Suprapubic skin (tissue), 4 donors: Measurements from ENCODE around the gene EXD3. TPM values are rescaled to one million over a fixed set of nuclear protein-coding genes. Genes with fewer than 3 reads are reported as not detected.

ENCODE experiments used
- DNase-seq, 2 donors: peaks; one replicate each; pipeline ENCODE4 v3.0.0-alpha.2; 2019; ENCODE audit warnings: low spot score in 2 of 2
- H3K27ac ChIP-seq: fragments of 200-600 bp; sonication (generic); one replicate; pipeline ENCODE4 v1.5.1; 2019
- H3K27me3 ChIP-seq: fragments of 200-600 bp; sonication (generic); one replicate; pipeline ENCODE4 v1.5.1; 2019
- H3K36me3 ChIP-seq: fragments of 200-600 bp; sonication (generic); one replicate; pipeline ENCODE4 v1.5.1; 2019
- H3K4me1 ChIP-seq: fragments of 200-600 bp; sonication (generic); one replicate; pipeline ENCODE4 v1.5.1; 2019
- H3K4me3 ChIP-seq: fragments of 200-600 bp; sonication (generic); one replicate; pipeline ENCODE4 v1.5.1; 2019; ENCODE audit warnings: mild to moderate bottlenecking
- H3K9me3 ChIP-seq: fragments of 200-600 bp; sonication (generic); one replicate; pipeline ENCODE4 v1.5.1; 2019
- EP300 ChIP-seq: sonication (generic); formaldehyde crosslinking; IDR thresholded peaks from one replicate; pipeline ENCODE4 v1.6.1; 2017; ENCODE audit warnings: antibody characterized with exemption
- POLR2A ChIP-seq, 2 donors: fragments of 450-650 bp; IDR thresholded peaks; one replicate each; pipeline ENCODE4 v1.6.1; 2017; ENCODE audit warnings: antibody characterized with exemption in 2 of 2, mild to moderate bottlenecking in 2 of 2, moderate library complexity in 2 of 2
- POLR2AphosphoS5 ChIP-seq, 3 donors: sonication (generic); formaldehyde crosslinking; IDR thresholded peaks; one replicate each; pipeline ENCODE4 v1.6.1; 2017; ENCODE audit warnings: antibody characterized with exemption in 3 of 3
- WGBS: methylation state at CpG from one replicate; pipeline ENCODE4 v1.1.5; 2018; 5-methylcytosine and 5-hydroxymethylcytosine counted together
- total RNA-seq, 4 donors: library from RNA; depleted of rRNA; stranded (reverse); fragments of >200 nt; gene quantifications; one replicate each; pipeline ENCODE4 v1.1.0, GENCODE V29; 2016
- TF ChIP-seq, protein P1 (sequence below), 2 donors: fragments of 200-600 bp in 1 of 2; fragments of 450-650 bp in 1 of 2; sonication (generic) in 1 of 2; IDR thresholded peaks; one replicate each; pipeline ENCODE4 v1.5.1; 2016 to 2019; ENCODE audit warnings: antibody characterized with exemption in 2 of 2, mild to moderate bottlenecking in 1 of 2, moderate library complexity in 1 of 2

Gene EXD3
- total RNA-seq, 4 donors from 2014 or later: 7.3 to 54.0 (median 16.4) TPM

- DNase-seq: peak in 1 of 2 donors; percentile 60
- H3K27ac ChIP-seq: no peak overlapping the region
- no peaks in the 10 kb centered on the region for H3K9me3 ChIP-seq
- 93% methylated on average over 3 of the region's 18 CpGs for WGBS
- no peaks in the 10 kb centered on the region for H3K36me3 ChIP-seq
- H3K4me3 ChIP-seq: no peak overlapping the region
- H3K4me1 ChIP-seq: peaks cover 30% of the 10 kb centered on the region
- TF ChIP-seq POLR2A (IDR thresholded peaks at IDR 0.05): no peak
- TF ChIP-seq, protein P1, sequence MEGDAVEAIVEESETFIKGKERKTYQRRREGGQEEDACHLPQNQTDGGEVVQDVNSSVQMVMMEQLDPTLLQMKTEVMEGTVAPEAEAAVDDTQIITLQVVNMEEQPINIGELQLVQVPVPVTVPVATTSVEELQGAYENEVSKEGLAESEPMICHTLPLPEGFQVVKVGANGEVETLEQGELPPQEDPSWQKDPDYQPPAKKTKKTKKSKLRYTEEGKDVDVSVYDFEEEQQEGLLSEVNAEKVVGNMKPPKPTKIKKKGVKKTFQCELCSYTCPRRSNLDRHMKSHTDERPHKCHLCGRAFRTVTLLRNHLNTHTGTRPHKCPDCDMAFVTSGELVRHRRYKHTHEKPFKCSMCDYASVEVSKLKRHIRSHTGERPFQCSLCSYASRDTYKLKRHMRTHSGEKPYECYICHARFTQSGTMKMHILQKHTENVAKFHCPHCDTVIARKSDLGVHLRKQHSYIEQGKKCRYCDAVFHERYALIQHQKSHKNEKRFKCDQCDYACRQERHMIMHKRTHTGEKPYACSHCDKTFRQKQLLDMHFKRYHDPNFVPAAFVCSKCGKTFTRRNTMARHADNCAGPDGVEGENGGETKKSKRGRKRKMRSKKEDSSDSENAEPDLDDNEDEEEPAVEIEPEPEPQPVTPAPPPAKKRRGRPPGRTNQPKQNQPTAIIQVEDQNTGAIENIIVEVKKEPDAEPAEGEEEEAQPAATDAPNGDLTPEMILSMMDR (IDR thresholded peaks at IDR 0.05): no peak
- no peak for TF ChIP-seq POLR2AphosphoS5 (IDR thresholded peaks at IDR 0.05)
- TF ChIP-seq EP300: no peak
- peaks cover 42% of the 10 kb centered on the region for H3K27me3 ChIP-seq
Observed at GRCh38 chr9:137439158-137439714, 16.3 kb upstream of the EXD3 start.

DNA sequence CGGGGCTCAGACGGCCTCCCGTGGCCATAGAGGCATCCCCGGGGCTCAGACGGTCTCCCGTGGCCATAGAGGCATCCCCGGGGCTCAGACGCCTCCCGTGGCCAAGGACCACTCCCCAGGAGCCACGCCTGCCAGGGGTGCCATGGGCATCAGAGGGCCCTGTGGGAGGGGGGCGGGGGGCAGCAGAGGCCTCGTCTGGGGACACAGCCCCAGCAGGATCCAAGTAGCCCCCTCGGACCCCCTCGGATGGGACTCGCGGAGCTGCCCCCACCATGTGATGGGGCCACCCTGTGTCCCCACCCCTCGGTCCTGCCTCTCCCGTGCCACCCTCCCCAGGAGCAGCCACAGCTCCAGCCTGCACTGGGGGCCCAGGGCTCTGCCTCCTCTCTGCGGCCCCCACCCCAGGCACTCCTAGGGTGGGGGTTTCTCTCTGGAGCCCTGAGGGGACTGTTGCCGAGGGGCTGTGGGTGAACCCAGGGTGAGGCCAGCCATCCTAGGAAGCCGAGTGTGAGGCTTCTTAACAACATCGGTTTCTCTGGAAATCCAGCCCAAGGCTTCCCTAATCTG lies 15.7 kb upstream of the EXD3 start:
- peaks cover 42% of the 10 kb centered on the region for H3K27me3 ChIP-seq
- peaks cover 30% of the 10 kb centered on the region for H3K4me1 ChIP-seq
- no peak overlapping the region for H3K4me3 ChIP-seq
- no peaks in the 10 kb centered on the region for H3K36me3 ChIP-seq
- TF ChIP-seq, protein P1 (IDR thresholded peaks at IDR 0.05): no peak
- no peak for TF ChIP-seq POLR2AphosphoS5 (IDR thresholded peaks at IDR 0.05)
- no peak for TF ChIP-seq POLR2A (IDR thresholded peaks at IDR 0.05)
- DNase-seq: peak in 1 of 2 donors; percentile 45
- WGBS: no CpG with 5 or more reads among the region's 22 CpGs
- H3K9me3 ChIP-seq: no peaks in the 10 kb centered on the region
- no peak overlapping the region for H3K27ac ChIP-seq

DNA sequence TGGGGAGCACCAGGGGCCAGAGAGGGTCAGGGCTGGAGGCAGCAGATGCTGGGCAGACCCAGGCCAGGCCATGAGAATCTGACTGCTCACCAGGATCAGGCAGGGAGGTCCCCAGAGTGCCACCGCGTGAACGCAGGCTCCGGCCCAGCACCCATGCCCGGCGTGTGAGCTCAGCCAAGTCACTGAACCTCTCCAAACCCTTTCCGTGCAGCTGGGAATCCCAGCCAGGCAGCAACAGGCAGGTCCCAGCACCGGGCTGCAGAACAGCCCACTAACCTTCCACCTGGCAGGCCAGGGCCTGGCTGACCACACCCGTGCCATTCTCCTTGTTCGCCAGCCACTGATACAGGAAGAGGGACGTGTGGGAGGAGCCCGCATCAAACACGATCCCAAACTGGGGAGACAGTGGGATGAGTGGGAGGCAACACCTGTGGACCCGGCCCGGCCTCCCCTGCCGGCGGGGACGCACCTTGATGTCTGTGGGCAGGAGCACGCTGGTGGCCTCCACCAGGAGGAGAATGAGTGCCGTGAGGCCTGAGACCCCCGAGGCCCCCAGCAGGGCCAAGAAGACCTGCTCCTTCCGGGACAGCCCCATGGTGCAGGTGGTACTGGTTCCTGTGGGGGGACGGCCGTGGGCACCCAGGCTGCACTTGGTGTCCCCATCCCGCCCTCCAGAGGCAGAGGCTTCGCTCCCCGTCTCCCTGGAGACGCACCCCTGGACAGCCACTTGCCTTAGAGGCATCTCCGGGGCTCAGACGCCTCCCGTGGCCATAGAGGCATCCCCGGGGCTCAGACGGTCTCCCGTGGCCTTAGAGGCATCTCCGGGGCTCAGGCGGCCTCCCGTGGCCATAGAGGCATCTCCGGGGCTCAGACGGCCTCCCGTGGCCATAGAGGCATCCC lies 15.0 kb upstream of the EXD3 start:
- Histone ChIP-seq H3K27ac (no peak overlapping the region), H3K4me1 (peaks cover 30% of the 10 kb centered on the region), H3K27me3 (peaks cover 42% of the 10 kb centered on the region), H3K9me3 (no peaks in the 10 kb centered on the region), H3K4me3 (no peak overlapping the region), H3K36me3 (no peaks in the 10 kb centered on the region)
- peak in 1 of 2 donors; percentile 57 for DNase-seq
- 62% methylated on average over 8 of the region's 40 CpGs for WGBS
- TF ChIP-seq POLR2A (IDR thresholded peaks at IDR 0.05) (no peak), EP300 (no peak), POLR2AphosphoS5 (IDR thresholded peaks at IDR 0.05) (no peak)
- TF ChIP-seq, protein P1 (IDR thresholded peaks at IDR 0.05): no peak

- TF ChIP-seq POLR2AphosphoS5 (IDR thresholded peaks at IDR 0.05): no peak
- TF ChIP-seq, protein P1 (IDR thresholded peaks at IDR 0.05): no peak
- TF ChIP-seq POLR2A (IDR thresholded peaks at IDR 0.05): no peak
- TF ChIP-seq EP300: no peak
Observed at GRCh38 chr9:137436761-137437600, 14.0 kb upstream of the EXD3 start.

More at GRCh38 chr9:137436761-137437600, 14.0 kb upstream of the EXD3 start:
- H3K9me3 ChIP-seq: no peaks in the 10 kb centered on the region
- peak in 1 of 2 donors; percentile 65 for DNase-seq
- peaks cover 29% of the 10 kb centered on the region for H3K4me1 ChIP-seq
- H3K27me3 ChIP-seq: peaks cover 41% of the 10 kb centered on the region
- H3K27ac ChIP-seq: no peak overlapping the region
- WGBS: 87% methylated on average over 3 of the region's 24 CpGs
- no peak overlapping the region for H3K4me3 ChIP-seq
- H3K36me3 ChIP-seq: no peaks in the 10 kb centered on the region
